HG03280 (cell line): ENCODE data around the gene SLC4A3.
A peak's percentile ranks its signal among the peaks of the same experiment; 100 is the strongest.
"Not testable (repeated sequence)": the region's sequence is repeated elsewhere in the genome, so short reads cannot be mapped to it uniquely, and the experiment has no call there.

Experiments used
- ATAC-seq: cut with Tn5 transposase; IDR thresholded peaks from one replicate; pipeline ENCODE4 v1.9.1; 2021; ENCODE audit warnings: mild to moderate bottlenecking, moderate library complexity; ENCODE audit not compliant: unreplicated experiment

The SLC4A3 gene

DNA sequence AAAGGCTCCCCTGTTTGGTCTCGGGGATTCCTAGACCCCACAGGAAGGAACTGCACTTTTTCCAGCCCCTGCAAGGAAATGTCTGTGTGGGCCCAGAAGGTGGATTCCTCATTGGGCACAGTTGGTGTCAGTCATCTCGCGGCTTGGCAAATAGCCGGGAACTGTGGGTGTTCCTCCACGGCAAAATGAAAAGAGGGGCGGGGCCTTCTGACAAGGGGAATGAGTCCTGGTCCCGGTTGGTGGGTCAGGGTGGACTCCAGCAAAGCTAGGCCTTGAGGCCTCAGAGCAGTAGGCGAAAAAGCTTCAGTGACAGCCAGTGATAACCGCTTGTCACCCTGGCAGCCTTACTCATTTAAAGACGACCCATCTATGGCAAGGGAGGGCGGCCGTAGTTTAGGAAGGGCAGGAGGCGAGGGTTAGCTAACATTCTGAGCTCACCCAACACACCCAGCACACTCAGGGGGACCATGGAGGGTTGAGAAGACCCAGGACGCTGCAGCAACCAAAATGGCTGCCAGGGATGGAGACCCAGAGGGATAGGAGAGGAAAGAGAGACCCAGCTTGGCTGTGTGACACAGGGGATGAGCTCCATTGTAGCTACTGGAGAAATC is 16.5 kb downstream of the SLC4A3 start:
- ATAC-seq: no peak

DNA sequence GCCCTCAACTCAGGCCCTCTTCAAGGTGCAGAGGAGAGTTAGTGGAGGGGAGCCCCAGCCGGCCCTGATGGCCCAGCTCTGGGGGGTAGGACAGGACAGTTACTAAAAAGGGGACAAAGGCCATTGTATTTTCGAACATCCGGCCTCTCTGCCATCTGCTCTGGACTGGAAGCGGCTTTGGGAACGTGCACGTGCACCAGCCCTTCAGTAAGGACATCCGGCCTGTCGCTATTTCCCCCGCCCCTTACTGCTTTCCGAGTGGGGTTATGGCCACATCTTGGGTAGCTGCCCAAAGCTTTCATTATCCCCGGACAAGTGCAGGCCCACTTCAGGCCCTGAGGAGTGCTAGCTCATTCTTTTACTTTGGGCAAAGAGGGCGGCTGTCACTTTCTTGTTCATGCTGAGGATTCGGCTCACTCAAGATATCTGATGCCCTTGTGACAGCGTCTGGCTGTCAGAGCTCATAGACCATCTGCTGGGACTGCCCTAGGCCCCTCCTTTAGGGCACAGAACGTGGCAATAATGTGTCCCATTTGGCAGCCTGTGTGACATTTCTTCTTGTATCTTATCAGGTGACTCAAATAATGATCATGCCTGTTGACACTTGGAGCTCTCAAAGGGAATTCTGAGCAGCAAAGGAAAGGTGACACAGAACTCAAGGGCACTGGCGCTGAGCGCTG is 17.5 kb downstream of the SLC4A3 start:
- ATAC-seq: no peak

DNA sequence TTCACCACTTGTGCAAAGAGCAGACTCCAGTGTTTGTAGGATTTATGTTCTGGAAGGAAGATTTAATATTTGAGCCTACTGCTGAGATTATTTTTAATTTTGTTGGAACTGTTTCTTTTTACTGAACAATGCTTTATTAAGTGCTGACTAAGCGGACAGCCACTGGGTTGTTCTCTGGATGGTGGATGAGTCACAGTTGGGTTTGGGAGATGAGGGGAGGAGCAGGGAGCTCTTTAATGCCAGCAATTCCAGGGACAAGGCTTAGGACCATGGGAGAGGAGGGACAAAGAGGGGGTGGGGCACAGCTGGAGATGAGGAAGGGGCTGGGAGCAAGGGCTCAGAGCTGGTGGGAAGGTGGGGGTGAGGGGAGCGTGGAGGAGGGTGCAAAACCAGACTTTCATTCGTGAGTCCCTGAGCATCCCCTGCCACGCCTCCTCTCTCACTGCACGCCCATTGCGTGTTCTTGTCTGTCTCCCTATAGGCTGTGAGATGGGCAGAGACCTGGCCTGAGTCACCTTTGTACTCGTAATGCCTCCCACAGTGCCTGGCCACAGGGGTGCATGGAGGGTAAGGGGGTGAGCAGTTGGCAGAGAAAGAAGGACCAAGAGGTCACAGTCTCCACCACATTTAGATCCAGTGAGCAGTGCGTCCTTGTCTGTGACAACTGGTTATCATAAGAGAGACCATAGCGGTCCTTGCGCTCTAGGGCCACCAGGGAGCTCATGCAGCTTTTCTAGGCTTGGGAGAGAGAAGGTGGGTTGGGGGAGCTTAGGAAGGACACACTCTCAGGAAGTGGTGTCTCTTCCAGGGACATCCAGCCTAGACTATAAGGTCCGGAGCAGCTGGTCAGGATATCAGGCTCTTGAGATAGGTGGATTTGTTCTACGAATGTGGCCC is 18.4 kb downstream of the SLC4A3 start:
- no peak for ATAC-seq

DNA sequence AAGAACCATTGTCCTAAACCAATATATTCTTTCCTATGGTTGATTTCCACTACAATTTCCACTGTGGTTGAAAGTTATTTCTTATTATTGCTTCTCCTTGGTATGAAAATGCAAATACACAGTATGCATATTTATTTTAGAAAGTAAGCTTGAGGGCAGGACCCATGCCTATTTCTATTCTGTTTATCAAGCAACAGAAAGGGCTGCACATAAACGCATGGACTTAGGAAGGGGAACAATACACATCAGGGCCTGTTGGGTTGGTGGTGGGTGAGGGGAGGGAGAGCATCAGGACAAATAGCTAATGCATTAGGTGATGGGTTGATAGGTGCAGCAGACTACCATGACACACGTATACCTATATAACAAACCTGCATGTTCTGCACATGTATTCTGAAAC is 20.7 kb downstream of the SLC4A3 start:
- no peak for ATAC-seq

DNA sequence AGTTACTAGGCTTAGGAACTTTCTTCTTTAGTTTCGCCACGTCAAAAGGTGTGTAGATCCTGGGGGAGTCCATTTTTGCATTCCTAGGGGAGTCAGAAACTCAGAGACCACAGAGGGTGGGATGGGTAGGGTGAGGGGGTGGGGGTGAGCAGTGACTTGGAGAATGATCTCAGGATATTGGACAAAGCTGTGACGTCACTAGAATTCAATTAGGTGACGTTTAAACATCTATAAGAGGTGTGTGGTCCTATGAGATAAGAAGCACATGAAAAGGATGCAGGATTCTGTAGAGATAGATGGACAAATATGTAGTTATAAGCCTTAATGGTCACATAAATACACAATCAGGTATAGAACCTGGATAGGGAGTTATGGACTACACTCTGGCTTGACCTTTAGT is 21.5 kb downstream of the SLC4A3 start:
- no peak for ATAC-seq

DNA sequence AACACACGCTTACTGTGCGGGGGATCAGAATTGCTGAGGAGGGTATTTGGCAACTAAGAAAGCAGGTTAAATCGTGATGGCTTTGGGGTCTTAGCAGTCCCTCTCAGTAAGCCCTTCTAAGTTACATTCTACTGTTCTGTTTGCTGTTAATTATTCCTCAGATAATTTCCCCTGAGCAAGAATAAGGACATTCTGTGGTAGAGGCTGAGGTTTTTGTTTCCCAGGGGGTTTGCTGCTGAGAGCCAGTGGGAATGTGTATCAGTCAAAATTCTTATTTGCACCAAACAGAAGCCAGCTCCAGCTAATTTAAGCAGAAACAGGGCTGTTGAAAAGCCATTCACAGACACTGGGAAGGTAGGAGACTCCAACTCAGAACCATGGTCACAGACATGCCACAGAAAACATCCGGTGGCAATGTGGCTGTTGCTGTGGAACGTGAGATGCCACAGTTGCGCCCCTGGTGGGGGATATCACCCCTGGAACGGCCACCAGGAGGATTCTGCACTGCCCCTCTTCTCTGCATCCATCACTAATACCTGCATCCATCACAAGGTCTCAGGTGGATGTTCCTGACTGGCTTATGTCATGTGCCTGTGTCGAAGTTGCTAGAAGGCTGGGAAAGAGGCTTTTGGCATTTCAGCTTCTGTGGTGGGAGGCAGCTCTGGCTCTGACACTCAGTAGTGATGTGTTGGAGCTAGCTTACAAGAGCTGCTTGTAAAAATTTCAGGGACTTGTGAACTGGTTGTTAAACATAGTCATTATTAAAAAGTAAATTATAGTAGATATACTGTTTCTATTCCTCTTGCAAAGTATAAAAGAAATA is 23.2 kb downstream of the SLC4A3 start:
- no peak for ATAC-seq

DNA sequence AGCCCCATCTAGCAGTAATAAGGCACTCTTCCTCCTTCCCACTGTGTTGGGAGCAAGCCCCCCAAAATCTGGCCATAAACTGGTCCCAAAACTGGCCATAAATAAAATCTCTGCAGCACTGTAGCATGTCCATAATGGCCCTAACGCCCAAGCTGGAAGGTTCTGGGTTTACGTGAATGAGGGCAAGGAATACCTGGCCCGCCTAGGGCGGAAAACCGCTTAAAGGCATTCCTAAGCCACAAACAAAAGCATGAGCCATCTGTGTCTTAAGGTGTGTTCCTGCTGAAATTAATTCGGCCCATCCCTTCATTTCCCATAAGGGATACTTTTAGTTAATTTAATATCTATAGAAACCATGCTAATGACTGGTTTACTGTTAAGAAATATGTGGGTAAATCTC is 24.2 kb downstream of the SLC4A3 start:
- ATAC-seq: not testable (repeated sequence)

DNA sequence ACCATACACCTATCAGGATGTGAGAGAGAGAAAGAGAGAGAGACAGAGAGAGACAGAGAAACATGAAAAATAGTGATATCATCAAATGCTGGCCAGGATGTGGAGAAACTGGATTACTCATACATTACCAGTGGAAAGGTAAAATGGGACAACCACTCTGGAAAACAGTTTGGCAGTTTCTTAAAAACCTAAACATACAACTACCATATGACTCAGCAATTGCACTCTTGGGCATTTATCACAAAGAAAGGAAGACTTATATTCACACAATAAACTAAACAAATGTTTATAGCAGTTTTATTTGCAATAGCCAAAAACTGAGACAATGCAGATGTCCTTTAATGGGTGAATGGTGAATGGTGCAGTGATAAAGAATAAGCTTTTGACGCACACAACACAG is 29.1 kb downstream of the SLC4A3 start:
- no peak for ATAC-seq

DNA sequence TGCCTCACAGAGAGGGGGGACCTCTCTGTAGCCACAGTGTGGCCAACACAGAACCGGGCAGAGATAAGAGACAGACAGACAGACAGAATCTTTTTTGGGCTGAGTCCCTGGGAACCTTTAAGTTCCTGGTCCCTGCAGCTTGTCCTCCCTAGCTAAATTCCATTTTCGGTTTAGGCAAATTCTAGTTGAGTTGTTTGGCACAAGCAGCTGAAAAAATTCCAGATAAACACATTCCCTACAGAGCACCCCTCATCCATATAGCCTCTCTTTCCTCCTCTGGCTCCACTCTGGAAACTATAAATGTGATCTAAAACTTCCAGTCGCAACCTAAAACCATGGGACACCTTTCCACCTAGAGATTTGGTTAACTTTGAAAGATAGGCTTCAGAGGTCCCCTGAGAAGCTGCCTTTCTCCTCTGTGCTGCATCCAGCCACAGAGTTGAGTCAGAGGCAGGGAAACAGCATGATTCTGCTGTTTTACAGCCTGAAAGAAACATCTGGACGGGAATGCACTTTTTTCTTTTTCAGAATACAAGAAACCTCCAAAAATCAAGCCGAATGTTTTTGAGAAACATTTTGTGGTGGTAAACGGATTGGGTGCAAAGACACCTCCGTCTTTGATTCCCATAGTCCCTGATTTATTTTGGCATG is 30.9 kb downstream of the SLC4A3 start:
- no peak for ATAC-seq

DNA sequence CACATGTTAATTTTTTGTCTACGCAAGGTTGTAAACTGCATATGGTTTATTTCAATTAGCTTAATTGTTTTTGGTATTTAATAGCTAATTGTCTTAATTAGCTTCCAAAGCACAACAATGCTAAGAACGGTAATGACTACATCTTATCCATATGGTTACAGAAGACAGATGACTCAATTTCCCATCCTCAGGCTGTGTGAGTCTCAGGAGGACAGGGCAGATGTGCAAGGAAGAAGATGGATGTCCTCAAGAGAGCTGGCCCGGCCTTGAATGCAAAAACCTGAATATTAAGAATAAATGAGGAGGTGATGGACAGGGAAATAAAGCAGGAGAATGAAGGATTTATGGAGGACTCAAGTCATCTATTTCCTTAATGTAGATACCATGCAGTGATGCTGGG is 31.4 kb downstream of the SLC4A3 start:
- no peak for ATAC-seq

DNA sequence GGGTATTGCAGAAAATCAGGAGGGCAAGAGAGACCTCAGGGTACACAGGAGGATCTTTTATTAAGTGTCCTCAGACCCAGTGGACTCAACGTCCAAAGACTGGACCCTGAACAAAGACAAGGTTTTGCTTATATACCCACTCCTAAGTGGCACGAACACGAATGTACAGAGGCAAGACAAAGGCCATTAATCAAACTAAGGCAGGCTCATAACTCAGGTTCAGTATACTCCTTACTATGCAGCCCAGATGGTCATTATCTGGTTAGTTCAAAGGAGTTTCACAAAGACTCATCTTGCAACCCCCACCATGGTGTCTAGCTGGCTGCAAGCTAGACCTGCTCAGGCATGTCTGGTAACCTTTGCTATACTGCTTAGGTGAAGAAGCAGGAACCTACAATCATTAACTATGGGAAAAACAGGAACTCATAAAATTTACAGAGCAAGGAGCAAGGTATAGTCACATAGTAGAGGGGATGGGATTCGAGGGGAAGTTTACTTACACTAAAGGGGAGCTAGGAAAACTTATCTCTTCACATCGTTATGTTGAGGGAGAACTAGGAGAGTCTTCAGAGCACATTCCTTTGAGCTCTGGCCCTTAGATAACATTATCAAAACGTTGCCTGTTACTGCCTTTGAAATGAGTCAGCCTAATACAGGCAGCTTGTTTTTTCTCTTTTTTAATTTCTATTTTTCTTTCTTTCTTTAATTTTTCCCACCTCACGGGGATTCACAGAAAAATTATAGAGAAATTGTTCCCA is 33.9 kb downstream of the SLC4A3 start:
- peak; percentile 89 for ATAC-seq

DNA sequence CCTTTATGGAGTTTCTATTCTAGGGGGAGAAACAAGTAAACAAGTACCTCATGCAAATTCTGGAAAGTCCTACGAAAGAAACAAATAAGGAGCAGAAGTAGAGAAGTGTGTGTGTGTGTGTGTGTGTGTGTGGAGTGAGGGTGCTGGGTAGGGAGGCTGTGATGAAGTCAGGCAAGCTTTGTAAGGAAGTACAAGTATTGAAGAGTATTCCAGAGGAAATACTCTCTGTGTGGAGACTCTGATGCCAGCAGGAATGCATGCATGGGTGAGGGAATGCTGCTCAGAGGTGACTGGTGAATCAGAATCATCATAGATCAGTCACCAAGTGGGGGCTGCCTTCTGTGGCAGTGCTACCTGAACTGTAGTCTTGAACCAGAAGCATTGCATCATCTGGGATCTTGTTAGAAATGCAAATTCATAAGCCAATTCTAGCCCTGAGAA is 34.5 kb downstream of the SLC4A3 start:
- peak; percentile 14 for ATAC-seq

DNA sequence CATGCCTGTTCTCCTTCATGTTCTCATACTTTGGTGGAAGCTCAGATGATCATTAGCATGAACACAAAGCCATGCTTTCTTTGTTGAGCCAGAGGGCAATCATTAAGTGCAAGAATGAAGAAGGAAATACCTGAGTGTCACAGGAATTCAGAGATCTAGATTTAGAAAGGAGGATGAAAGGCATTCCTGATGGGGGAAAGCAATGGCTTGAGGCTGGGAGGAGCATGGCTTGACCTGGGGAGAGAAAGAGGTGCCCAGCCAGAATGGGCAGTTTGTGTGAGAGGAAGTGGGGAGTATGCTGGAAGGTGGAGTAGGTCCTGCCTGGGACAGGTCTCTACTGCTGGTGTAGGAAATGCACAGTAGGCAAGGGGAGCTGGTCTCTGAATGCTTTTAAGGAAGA is 35.1 kb downstream of the SLC4A3 start:
- ATAC-seq: no peak

DNA sequence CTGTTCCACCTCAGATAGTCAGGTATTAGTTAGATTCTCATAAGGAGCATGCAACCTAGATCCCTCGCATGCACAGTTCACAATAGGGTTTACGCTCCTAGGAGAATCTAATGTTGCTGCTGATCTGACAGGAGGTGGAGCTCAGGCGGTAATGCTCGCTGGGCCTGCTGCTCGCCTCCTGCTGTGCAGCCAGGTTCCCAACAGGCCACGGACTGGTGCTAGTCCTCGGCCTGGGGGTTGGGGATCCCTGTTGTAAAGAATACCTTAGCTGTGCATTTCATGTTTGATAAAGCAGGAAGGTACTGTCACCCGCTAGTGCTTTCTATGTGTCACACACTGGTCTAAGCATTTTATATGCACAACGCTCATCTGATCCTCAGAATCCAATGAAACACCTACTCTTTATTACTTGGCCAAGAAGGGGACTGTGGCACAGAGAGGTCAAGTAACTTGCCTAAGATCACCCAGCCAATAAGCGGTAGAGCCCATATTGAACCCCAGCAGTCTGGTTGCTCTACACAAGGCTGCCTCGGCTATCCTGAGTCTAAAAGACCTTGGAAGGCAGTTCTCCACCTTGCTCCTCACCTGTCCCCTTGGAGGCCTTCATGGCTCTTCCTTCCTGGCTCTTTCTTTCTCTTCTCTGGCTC is 35.8 kb downstream of the SLC4A3 start:
- ATAC-seq: no peak

DNA sequence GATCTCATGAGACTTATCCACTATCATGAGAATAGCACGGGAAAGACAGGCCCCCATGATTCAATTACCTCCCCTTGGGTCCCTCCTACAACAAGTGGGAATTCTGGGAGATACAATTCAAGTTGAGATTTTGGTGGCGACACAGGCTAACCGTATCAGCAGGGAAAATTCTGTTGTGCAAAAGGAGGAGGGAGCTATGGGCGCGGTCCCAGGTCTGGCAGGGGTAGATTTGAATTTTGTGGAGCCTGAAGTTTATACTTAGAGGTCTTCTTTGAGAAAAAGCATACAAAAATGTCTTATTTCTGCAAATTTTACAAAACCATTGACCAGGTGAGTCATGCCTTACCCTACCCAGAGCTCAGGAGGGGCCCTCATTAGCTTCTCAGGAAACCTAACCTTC is 36.6 kb downstream of the SLC4A3 start:
- ATAC-seq: no peak

DNA sequence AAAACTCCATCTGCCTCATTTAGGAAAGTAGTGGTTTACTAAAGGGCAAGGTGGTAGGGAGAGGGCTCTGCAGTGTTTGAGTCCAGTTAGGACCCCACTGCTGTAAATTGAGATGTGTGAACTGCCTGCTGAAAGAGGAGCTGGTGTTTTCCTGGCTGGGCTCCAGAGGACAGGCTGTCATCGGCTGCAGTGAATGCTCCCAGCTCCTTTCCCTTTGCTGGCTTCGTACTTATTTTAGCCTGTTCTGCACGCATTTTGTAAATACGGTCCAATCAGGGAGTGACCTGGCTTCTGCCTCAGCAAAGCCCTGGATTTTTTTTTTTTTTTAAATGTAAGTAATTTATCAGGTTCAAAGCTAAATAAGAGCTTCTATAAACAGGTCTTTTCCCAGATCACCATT is 37.5 kb downstream of the SLC4A3 start:
- ATAC-seq: no peak

DNA sequence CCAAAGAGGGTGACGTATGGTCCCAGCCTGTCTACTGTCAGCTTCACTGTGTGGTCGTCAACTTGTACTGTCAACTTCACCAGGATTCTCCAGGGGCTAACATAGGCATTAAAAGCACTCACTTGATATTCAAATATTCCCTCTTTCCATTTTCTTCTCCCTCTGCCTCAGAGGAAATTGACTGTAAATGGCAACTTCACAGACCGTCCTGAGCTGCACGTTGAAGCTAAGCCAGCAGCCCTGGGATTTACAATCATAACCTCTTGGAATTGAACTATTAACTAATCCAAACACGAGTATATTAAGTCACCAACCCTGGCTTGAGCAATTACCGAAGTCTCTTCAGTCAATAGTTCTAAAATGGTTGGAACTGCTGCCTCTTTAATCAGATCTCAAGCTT is 38.5 kb downstream of the SLC4A3 start:
- no peak for ATAC-seq

DNA sequence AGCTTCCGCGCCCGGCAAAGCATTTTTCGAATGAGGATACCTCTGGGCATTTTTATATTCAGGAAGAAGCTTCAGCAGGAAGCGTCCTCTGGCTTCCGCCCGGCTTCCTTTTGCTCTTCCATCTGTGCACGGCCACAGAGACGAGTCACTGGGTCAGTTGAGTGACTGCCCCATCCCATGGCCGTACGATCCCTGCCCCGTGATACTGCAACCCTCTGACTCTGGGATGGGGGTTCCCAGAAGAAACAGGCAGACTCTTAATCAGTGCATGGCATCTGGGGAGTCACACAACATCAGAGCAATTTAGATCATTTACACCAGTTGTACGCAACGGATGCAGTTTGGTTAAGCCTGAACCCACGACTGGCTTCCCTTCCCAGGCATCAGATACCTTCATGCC is 40.9 kb downstream of the SLC4A3 start:
- no peak for ATAC-seq

DNA sequence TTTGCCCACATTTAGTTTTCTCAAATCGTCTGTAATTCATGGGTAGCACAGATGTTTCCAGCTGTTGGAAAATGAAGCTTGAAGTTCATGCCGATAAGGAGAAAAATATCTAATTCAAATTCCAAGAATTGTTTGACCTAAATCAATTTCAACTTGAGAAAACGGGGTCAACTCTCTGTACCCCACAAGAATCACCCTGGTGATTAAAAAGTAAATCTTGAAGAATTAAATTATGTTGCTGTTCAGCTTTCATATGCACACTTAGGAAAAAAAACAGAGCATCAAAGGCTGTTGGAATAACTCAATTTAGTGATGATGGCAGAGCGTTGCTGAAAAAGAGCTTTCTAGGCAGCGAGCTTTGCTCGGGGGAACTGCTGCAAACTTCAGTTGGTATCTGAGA is 43.0 kb downstream of the SLC4A3 start:
- no peak for ATAC-seq
